Activated CD8-positive, alpha-beta memory T cell treated with anti-CD3 and anti-CD28 coated beads, Interleukin-2, amount 50 U/mL, for 1 hour (primary cell): ENCODE measurements around the gene POLD2.

ENCODE experiments used
- DNase-seq: peaks from one replicate; pipeline ENCODE4 v3.0.0-alpha.2; 2020; ENCODE audit errors: extremely low read depth

Gene POLD2

GRCh38 chr7:44102846-44103565 lies 20.3 kb downstream of the POLD2 start:
- no peak for DNase-seq

- DNase-seq: no peak
Observed at GRCh38 chr7:44101966-44102845, 21.1 kb downstream of the POLD2 start.

- no peak for DNase-seq
Observed at GRCh38 chr7:44101303-44101965, 21.9 kb downstream of the POLD2 start.

- no peak for DNase-seq
Observed at GRCh38 chr7:44100458-44101302, 22.7 kb downstream of the POLD2 start.

GRCh38 chr7:44099669-44100068 lies 23.7 kb downstream of the POLD2 start:
- no peak for DNase-seq

GRCh38 chr7:44098092-44099068 lies 25.0 kb downstream of the POLD2 start:
- no peak for DNase-seq

GRCh38 chr7:44097064-44097932 lies 26.1 kb downstream of the POLD2 start:
- DNase-seq: no peak

- no peak for DNase-seq
Observed at GRCh38 chr7:44096326-44096881, 26.9 kb downstream of the POLD2 start.

- DNase-seq: no peak
Observed at GRCh38 chr7:44095781-44096180, 27.6 kb downstream of the POLD2 start.

- DNase-seq: no peak
Observed at GRCh38 chr7:44094883-44095592, 28.3 kb downstream of the POLD2 start.

- DNase-seq: no peak
Observed at GRCh38 chr7:44094365-44094764, 29.0 kb downstream of the POLD2 start.

- DNase-seq: no peak
Observed at GRCh38 chr7:44093102-44093641, 30.2 kb downstream of the POLD2 start.

- no peak for DNase-seq
Observed at GRCh38 chr7:44087911-44088838, 35.2 kb downstream of the POLD2 start.

GRCh38 chr7:44086627-44087026 lies 36.7 kb downstream of the POLD2 start:
- no peak for DNase-seq

- DNase-seq: no peak
Observed at GRCh38 chr7:44085546-44085945, 37.8 kb downstream of the POLD2 start.

GRCh38 chr7:44084701-44085100 lies 38.6 kb downstream of the POLD2 start:
- no peak for DNase-seq

- no peak for DNase-seq
Observed at GRCh38 chr7:44083796-44084195, 39.6 kb downstream of the POLD2 start.
